Hepatocyte (in vitro differentiated cells): ENCODE results near the gene ARHGAP15.

Source experiments
- EZH2phosphoT487 ChIP-seq: fragments of 200-600 bp; sonication (generic); IDR thresholded peaks from one replicate; pipeline ENCODE4 v1.6.1; 2018; ENCODE audit warnings: antibody characterized with exemption, mild to moderate bottlenecking, low read depth, moderate library complexity; ENCODE audit not compliant: unreplicated experiment, severe bottlenecking
- TF ChIP-seq, protein P1 (sequence below): fragments of 200-600 bp; sonication (generic); IDR thresholded peaks from 2 replicates; pipeline ENCODE4 v1.5.1; 2016; ENCODE audit warnings: antibody characterized with exemption, mild to moderate bottlenecking; ENCODE audit not compliant: poor library complexity

DNA sequence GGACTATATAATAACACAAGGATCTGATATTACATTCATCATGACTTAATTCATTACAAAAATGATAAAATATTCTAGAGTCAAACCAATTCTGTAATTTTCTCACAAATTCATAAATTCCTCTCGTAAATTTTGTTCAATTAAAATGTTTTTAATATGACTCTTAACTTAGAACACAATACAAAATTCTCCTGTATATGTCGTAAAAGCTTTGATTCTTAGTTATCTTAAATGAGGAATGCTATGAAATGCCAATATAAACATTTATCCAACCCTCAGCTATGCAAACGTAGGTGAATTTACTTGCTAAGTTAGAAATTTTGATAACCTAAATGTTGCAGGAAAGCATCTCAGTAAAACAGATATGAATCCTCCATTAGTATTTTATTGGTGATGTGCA, 28.9 kb downstream of the ARHGAP15 start:
- TF ChIP-seq, protein P1, sequence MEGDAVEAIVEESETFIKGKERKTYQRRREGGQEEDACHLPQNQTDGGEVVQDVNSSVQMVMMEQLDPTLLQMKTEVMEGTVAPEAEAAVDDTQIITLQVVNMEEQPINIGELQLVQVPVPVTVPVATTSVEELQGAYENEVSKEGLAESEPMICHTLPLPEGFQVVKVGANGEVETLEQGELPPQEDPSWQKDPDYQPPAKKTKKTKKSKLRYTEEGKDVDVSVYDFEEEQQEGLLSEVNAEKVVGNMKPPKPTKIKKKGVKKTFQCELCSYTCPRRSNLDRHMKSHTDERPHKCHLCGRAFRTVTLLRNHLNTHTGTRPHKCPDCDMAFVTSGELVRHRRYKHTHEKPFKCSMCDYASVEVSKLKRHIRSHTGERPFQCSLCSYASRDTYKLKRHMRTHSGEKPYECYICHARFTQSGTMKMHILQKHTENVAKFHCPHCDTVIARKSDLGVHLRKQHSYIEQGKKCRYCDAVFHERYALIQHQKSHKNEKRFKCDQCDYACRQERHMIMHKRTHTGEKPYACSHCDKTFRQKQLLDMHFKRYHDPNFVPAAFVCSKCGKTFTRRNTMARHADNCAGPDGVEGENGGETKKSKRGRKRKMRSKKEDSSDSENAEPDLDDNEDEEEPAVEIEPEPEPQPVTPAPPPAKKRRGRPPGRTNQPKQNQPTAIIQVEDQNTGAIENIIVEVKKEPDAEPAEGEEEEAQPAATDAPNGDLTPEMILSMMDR, result no peak
- TF ChIP-seq EZH2phosphoT487, result no peak
